ENCODE data around the gene DKC1. TPM values are rescaled to one million over a fixed set of nuclear protein-coding genes. Genes with fewer than 3 reads are reported as not detected.

DKC1 gene
- total RNA-seq, 3 donors from 2014 or later = 29.4 to 36.0 (median 31.7) TPM

DNA sequence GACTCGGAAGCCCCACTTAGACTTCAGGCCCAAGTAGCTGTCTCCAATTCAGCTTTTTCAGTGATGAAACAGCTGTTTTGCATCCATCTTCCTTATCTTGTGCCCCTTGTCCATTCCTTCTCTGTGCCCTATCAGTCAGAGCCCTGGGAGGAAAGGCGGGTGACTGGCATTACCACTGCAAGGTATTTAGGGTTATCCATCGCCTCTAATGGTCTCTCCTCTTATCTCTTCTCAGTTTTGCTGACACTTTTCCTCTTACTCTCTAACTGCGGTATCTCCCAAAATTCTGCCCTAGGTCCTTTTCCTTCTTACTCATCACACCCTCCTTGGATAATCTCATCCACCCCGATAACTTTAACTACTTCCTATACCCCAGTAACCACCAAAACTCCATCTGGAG, 25.5 kb upstream of the DKC1 start:
- DNase-seq = no peak
- no peak overlapping the region for H3K4me3 ChIP-seq
- no peaks in the 10 kb centered on the region for H3K36me3 ChIP-seq (ENCODE audit: low read depth)
- TF ChIP-seq, protein P1, sequence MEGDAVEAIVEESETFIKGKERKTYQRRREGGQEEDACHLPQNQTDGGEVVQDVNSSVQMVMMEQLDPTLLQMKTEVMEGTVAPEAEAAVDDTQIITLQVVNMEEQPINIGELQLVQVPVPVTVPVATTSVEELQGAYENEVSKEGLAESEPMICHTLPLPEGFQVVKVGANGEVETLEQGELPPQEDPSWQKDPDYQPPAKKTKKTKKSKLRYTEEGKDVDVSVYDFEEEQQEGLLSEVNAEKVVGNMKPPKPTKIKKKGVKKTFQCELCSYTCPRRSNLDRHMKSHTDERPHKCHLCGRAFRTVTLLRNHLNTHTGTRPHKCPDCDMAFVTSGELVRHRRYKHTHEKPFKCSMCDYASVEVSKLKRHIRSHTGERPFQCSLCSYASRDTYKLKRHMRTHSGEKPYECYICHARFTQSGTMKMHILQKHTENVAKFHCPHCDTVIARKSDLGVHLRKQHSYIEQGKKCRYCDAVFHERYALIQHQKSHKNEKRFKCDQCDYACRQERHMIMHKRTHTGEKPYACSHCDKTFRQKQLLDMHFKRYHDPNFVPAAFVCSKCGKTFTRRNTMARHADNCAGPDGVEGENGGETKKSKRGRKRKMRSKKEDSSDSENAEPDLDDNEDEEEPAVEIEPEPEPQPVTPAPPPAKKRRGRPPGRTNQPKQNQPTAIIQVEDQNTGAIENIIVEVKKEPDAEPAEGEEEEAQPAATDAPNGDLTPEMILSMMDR (IDR thresholded peaks at IDR 0.05) = no peak
- peaks cover 8% of the 10 kb centered on the region for H3K4me1 ChIP-seq (ENCODE audit: low read depth)
- ATAC-seq = no peak
- H3K9me3 ChIP-seq = no peaks in the 10 kb centered on the region
- intact Hi-C loops (cut with DNase I, micrococcal nuclease) = no loop called here

DNA sequence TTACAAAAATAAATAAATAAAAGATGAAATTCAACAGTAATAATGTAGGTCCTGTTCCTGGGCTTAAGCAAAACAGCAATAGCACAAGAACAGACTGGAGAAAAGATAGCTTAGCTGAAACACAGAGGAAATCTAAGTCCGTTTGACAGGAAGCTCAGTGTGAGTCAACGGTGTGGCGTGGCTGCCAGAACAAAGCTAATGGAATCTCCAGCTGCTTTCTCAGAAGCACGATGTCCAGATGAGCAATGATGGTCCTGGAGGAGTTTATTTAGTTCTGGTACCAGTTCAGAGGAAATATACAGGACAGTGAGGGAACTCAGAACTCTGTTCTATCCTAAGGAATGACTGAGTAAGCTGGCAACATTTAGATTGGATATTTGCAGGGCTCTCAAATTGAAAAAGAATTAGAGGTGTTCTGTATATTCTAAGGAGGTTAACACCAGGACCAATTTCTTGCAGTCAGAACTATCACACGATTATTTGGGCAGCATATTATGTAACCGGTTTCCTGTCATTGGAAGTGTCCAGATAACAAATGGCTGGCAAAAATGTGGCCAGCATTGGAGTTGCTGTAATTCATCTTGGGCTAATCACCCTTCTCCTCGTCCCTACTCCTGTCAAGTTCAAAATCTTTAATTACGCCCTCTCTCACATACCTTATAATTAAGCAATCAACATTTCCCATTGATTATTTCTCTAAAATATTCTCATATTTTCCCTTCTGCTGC, 24.5 kb upstream of the DKC1 start:
- H3K36me3 ChIP-seq (ENCODE audit: low read depth) = no peaks in the 10 kb centered on the region
- ATAC-seq (peak; percentile 54), DNase-seq (peak in 1 of 3 donors; percentile 22)
- no peaks in the 10 kb centered on the region for H3K9me3 ChIP-seq
- TF ChIP-seq, protein P1 (IDR thresholded peaks at IDR 0.05) = no peak
- no peak overlapping the region for H3K4me3 ChIP-seq
- peaks cover 8% of the 10 kb centered on the region for H3K4me1 ChIP-seq (ENCODE audit: low read depth)
- intact Hi-C loops (cut with DNase I, micrococcal nuclease) = no loop called here

- intact Hi-C loops (cut with DNase I, micrococcal nuclease) = no loop called here
- TF ChIP-seq, protein P1 (IDR thresholded peaks at IDR 0.05) = no peak
Observed at GRCh38 chrX:154739952-154740465, 22.7 kb upstream of the DKC1 start.

GRCh38 chrX:154742613-154743012, 20.1 kb upstream of the DKC1 start:
- DNase-seq = no peak
- TF ChIP-seq, protein P1 (IDR thresholded peaks at IDR 0.05) = no peak
- H3K4me1 ChIP-seq (ENCODE audit: low read depth) = peaks cover under 1% of the 10 kb centered on the region
- no peak overlapping the region for H3K4me3 ChIP-seq
- H3K36me3 ChIP-seq (ENCODE audit: low read depth) = no peaks in the 10 kb centered on the region
- intact Hi-C loops (cut with DNase I, micrococcal nuclease) = no loop called here
- no peaks in the 10 kb centered on the region for H3K9me3 ChIP-seq
- no peak for ATAC-seq

More at GRCh38 chrX:154739952-154740465, 22.7 kb upstream of the DKC1 start:
- Histone ChIP-seq H3K36me3 (ENCODE audit: low read depth) (no peaks in the 10 kb centered on the region), H3K4me1 (ENCODE audit: low read depth) (peaks cover 8% of the 10 kb centered on the region), H3K9me3 (no peaks in the 10 kb centered on the region), H3K4me3 (no peak overlapping the region)
- no peak for ATAC-seq
- no peak for DNase-seq

- peak in 1 of 3 donors; percentile 56 for DNase-seq
- TF ChIP-seq, protein P1 (IDR thresholded peaks at IDR 0.05) = peak; percentile 30
- no peak overlapping the region for H3K4me3 ChIP-seq
- no peaks in the 10 kb centered on the region for H3K36me3 ChIP-seq (ENCODE audit: low read depth)
- intact Hi-C loops (cut with DNase I, micrococcal nuclease) = no loop called here
- no peaks in the 10 kb centered on the region for H3K4me1 ChIP-seq (ENCODE audit: low read depth)
- peak; percentile 77 for ATAC-seq
- no peaks in the 10 kb centered on the region for H3K9me3 ChIP-seq
Observed at GRCh38 chrX:154748712-154749339, 13.8 kb upstream of the DKC1 start.

Measured in mucosa of descending colon (tissue), 3 donors.